HG02981 (cell line): ENCODE results near the gene FAM3C.
"Not testable (repeated sequence)": the region's sequence is repeated elsewhere in the genome, so short reads cannot be mapped to it uniquely, and the experiment has no call there.

Experiments
- ATAC-seq: cut with Tn5 transposase; IDR thresholded peaks from one replicate; pipeline ENCODE4 v1.9.1; 2021; ENCODE audit warnings: mild to moderate bottlenecking, moderate library complexity; ENCODE audit not compliant: unreplicated experiment

The FAM3C gene

GRCh38 chr7:121395961-121396757 lies at the start of gene FAM3C:
FAM3C (minus strand) TSS chr7:121396308; CDS start chr7:121382969, 13,339 bp downstream.
- peak; percentile 77 for ATAC-seq

- peak; percentile 46 for ATAC-seq
Observed at GRCh38 chr7:121442845-121443244, 46.7 kb upstream of the FAM3C start.

GRCh38 chr7:121440857-121441503 lies 44.9 kb upstream of the FAM3C start:
- no peak for ATAC-seq

GRCh38 chr7:121438043-121438955 lies 42.2 kb upstream of the FAM3C start:
- ATAC-seq: peak; percentile 43

GRCh38 chr7:121437470-121437869 lies 41.4 kb upstream of the FAM3C start:
- ATAC-seq: no peak

GRCh38 chr7:121436688-121437087 lies 40.6 kb upstream of the FAM3C start:
- ATAC-seq: no peak

GRCh38 chr7:121436136-121436535 lies 40.0 kb upstream of the FAM3C start:
- no peak for ATAC-seq

- ATAC-seq: no peak
Observed at GRCh38 chr7:121433775-121434174, 37.7 kb upstream of the FAM3C start.

GRCh38 chr7:121432486-121432885 lies 36.4 kb upstream of the FAM3C start:
- not testable (repeated sequence) for ATAC-seq

- no peak for ATAC-seq
Observed at GRCh38 chr7:121431996-121432395, 35.9 kb upstream of the FAM3C start.

GRCh38 chr7:121431389-121431995 lies 35.4 kb upstream of the FAM3C start:
- no peak for ATAC-seq

GRCh38 chr7:121430558-121430957 lies 34.5 kb upstream of the FAM3C start:
- ATAC-seq: no peak

- no peak for ATAC-seq
Observed at GRCh38 chr7:121429798-121430197, 33.7 kb upstream of the FAM3C start.

- no peak for ATAC-seq
Observed at GRCh38 chr7:121428855-121429489, 32.9 kb upstream of the FAM3C start.

GRCh38 chr7:121421743-121422142 lies 25.6 kb upstream of the FAM3C start:
- not testable (repeated sequence) for ATAC-seq

- no peak for ATAC-seq
Observed at GRCh38 chr7:121420976-121421375, 24.9 kb upstream of the FAM3C start.

- ATAC-seq: no peak
Observed at GRCh38 chr7:121419201-121420148, 23.4 kb upstream of the FAM3C start.

GRCh38 chr7:121416533-121416932 lies 20.4 kb upstream of the FAM3C start:
- ATAC-seq: no peak

GRCh38 chr7:121414436-121414835 lies 18.3 kb upstream of the FAM3C start:
- ATAC-seq: no peak
